Progenitor cell of endocrine pancreas (in vitro differentiated cells): ENCODE measurements around the gene RAP1A. TPM values are rescaled to one million over a fixed set of nuclear protein-coding genes. Genes with fewer than 3 reads are reported as not detected.

Experiments
- DNase-seq: peaks from one replicate; pipeline ENCODE4 v3.0.0; 2021; ENCODE audit warnings: low spot score; ENCODE audit not compliant: unreplicated experiment
- H3K27ac Mint-ChIP-seq: 2 replicates; pipeline ENCODE4 v1.8.0; 2021; ENCODE audit warnings: mild to moderate bottlenecking, moderate library complexity, mixed read lengths
- H3K27me3 Mint-ChIP-seq: 2 replicates; pipeline ENCODE4 v1.8.0; 2021; ENCODE audit warnings: mixed read lengths
- H3K36me3 Mint-ChIP-seq: 2 replicates; pipeline ENCODE4 v1.8.0; 2022; ENCODE audit warnings: mixed read lengths; ENCODE audit not compliant: insufficient read depth
- H3K4me1 Mint-ChIP-seq: 2 replicates; pipeline ENCODE4 v1.8.0; 2021; ENCODE audit warnings: low read depth, mixed read lengths
- H3K4me3 Mint-ChIP-seq: 2 replicates; pipeline ENCODE4 v1.8.0; 2021; ENCODE audit warnings: low read depth, mild to moderate bottlenecking, moderate library complexity, mixed read lengths
- H3K9me3 Mint-ChIP-seq: 2 replicates; pipeline ENCODE4 v1.8.0; 2021; ENCODE audit warnings: low read depth, mixed read lengths
- total RNA-seq: library from RNA; stranded (reverse); gene quantifications from 2 replicates; pipeline ENCODE4 v1.2.1, GENCODE V29; 2021
- TF ChIP-seq, protein P1 (sequence below): fragments of 200-600 bp; sonication (generic); IDR thresholded peaks from one replicate; pipeline ENCODE4 v1.5.0; 2021; ENCODE audit warnings: antibody characterized with exemption, mild to moderate bottlenecking; ENCODE audit not compliant: unreplicated experiment

The RAP1A gene
- total RNA-seq, 1 donor from 2014 or later, result 36.6 TPM

DNA sequence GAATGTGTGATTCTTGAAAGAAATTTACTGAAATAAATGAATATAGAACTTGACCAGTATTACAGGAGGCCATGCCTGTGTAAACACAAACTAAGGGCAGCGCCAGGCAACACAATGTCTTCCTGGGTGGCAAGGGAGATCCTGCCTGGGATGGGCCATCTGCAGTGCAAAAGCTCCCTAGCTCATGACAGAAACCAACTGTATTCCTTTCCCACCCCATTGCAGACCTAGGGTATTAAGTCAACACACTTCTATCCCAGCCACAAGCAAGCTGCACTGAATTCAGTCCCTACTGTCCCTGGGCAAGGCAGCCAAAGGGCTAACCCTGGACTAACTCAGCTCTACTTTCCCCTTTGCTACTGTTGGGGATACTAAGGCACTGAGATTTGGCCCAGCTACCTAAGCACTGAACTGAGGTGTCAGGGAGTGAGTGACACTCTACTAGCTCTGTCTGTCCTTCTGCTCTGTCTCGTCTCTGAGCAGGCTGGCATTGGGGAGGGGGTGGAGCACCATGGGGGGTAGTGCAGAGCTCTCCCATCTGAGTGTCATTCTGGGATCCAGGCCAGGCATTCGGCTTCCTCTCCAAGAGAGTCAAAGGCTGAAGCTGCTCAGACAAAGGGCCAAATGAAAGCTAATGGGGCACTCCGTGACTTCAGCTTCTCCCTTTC lies 117.1 kb downstream of the RAP1A start:
- Mint-ChIP-seq H3K4me1 (peaks cover 11% of the 10 kb centered on the region), H3K27me3 (peaks cover 25% of the 10 kb centered on the region), H3K4me3 (peak overlapping the region; percentile 2), H3K9me3 (no peaks in the 10 kb centered on the region), H3K27ac (no peak overlapping the region), H3K36me3 (no peaks in the 10 kb centered on the region)
- no peak for DNase-seq
- TF ChIP-seq, protein P1, sequence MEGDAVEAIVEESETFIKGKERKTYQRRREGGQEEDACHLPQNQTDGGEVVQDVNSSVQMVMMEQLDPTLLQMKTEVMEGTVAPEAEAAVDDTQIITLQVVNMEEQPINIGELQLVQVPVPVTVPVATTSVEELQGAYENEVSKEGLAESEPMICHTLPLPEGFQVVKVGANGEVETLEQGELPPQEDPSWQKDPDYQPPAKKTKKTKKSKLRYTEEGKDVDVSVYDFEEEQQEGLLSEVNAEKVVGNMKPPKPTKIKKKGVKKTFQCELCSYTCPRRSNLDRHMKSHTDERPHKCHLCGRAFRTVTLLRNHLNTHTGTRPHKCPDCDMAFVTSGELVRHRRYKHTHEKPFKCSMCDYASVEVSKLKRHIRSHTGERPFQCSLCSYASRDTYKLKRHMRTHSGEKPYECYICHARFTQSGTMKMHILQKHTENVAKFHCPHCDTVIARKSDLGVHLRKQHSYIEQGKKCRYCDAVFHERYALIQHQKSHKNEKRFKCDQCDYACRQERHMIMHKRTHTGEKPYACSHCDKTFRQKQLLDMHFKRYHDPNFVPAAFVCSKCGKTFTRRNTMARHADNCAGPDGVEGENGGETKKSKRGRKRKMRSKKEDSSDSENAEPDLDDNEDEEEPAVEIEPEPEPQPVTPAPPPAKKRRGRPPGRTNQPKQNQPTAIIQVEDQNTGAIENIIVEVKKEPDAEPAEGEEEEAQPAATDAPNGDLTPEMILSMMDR, result no peak

DNA sequence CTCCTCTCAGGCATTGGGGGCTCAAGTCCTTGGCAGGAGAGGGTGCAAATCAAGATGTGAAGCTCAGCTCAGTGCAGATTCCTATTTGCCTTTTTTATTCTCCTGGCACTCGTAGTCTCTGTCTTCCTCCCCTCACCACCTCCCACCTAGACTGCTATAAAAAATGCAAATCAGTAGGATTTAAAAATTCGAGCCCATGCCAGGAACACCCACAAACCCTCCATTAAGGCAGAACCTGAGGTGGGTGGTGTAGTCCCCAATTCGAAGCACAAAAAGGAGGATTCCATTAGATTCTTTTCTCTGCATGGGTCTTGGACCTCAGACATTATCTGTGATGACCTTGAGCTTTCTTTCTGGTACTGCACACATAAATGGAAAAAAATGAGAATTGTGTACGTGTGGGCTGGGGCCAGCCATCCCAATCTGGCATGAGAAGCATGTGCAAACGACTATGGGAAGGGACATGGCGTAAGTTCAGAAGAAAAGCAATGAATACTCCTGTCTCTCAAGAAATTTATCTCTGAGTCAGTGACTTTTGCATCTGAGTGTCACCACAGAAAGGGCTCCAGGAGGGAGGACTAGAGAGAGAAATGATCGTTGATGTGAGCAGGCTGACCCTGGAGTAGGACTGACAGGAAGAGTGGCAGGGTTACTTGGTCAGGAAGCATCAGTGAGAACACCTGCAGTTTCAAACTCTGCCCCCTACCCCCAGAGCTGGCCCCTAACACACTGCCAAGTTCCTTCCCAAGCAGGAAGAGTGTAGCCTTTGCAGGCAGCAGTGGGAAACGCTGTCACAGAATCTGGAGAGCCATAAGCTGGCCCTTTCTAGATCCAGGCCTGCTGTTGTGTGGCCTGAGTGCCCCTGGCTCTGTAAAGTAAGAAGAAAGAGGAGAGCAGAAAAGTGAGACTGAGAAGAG lies 117.9 kb downstream of the RAP1A start:
- DNase-seq, result no peak
- Mint-ChIP-seq H3K27me3 (peaks cover 32% of the 10 kb centered on the region), H3K36me3 (no peaks in the 10 kb centered on the region), H3K4me1 (peaks cover 11% of the 10 kb centered on the region), H3K9me3 (no peaks in the 10 kb centered on the region), H3K4me3 (peak overlapping the region; percentile 72), H3K27ac (peak overlapping the region; percentile 48)
- TF ChIP-seq, protein P1, result no peak

DNA sequence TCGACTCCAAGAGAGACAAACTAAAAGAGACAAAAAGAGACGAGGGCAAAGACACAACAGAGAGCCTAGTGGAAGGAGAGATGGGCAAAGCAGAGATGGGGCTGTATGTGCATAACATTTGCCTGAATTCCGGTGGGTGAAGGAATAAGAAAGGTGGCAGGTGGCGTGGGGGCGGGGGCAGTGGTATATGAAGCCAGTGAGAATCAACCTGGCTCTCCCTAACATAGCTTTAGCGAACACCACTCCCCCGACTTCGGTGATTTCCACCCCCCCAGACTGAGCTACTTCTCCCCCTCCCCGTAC lies 118.5 kb downstream of the RAP1A start:
- no peaks in the 10 kb centered on the region for H3K9me3 Mint-ChIP-seq
- H3K36me3 Mint-ChIP-seq, result no peaks in the 10 kb centered on the region
- H3K4me3 Mint-ChIP-seq, result peak overlapping the region; percentile 72
- no peak for DNase-seq
- peak overlapping the region; percentile 48 for H3K27ac Mint-ChIP-seq
- peaks cover 33% of the 10 kb centered on the region for H3K27me3 Mint-ChIP-seq
- TF ChIP-seq, protein P1, result no peak
- peaks cover 9% of the 10 kb centered on the region for H3K4me1 Mint-ChIP-seq

DNA sequence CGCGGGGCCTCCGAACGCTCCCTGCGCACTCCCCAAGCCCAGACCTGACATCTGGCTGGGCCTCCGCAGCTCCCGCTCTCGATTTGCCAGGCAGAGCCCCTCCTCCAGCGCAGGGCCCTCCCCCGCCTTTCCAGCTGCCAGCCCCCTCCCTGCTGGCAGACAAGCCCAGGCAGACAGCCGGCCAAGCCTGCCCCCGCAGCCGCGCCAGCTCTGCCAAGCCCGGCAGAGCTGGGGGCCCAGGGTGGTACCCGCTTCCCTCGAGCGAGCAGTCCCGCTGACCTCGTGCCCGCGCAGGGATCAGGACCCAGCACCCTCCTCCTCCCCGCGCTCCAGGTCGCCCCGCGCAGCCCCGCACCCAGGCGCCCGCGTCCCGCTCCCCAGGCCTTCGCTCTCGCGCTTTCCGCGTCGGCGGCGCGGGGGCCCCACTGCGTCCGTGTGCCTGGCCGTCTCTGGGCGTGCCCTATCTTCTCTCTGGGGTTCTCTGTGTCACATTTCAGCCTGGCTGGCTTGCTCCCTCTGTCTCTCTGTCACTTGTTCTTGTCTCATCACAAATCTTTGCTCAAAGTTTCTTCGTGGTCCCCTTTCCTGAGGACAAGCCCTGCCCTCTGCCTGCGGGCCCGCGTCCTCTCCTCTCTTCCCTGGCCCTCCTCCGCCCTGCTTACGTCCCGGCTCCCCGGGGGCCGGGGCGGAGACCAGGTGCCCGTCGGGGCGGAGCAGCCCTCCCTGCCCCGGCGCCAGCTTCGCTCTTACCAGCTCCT lies 119.0 kb downstream of the RAP1A start:
- TF ChIP-seq, protein P1, result no peak
- Mint-ChIP-seq H3K27me3 (peaks cover 33% of the 10 kb centered on the region), H3K27ac (peak overlapping the region; percentile 95)

More for the DNA sequence above, 119.0 kb downstream of the RAP1A start:
- H3K4me3 Mint-ChIP-seq, result peak overlapping the region; percentile 72
- no peaks in the 10 kb centered on the region for H3K36me3 Mint-ChIP-seq
- DNase-seq, result peak; percentile 24
- no peaks in the 10 kb centered on the region for H3K9me3 Mint-ChIP-seq
- H3K4me1 Mint-ChIP-seq, result peaks cover 6% of the 10 kb centered on the region
